GM18870 (cell line): ENCODE measurements around the gene HIGD1B.
"Not testable (repeated sequence)": the region's sequence is repeated elsewhere in the genome, so short reads cannot be mapped to it uniquely, and the experiment has no call there.

Experiments used
- ATAC-seq: cut with Tn5 transposase; IDR thresholded peaks from one replicate; pipeline ENCODE4 v1.9.1; 2021; ENCODE audit warnings: moderate library complexity; ENCODE audit not compliant: unreplicated experiment

The HIGD1B gene

DNA sequence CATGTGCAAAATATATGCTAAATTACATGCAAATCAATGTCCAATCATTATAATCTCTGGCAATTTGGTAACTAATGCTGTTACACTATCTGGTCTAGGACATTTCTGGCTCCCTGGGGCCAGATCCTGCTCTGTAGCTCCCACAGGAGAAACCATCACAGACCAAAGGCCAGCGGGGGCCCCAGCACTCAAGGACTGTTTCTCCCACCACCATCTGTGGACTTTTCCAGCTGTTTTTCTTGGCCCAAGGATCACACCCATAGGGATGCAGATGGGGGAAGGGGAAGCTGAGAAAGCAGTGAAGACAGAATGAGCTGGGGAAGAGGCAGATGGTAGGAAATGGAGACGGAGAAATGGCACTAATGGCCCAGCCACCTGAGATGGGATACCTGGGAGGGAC, at the start of gene HIGD1B:
HIGD1B (plus strand) TSS at position 298 of the 400 bp plus-strand sequence. CDS start 270 bp downstream, outside the sequence.
- no peak for ATAC-seq

- ATAC-seq: no peak
Measured at GRCh38 chr17:44798356-44798755, 49.3 kb upstream of the HIGD1B start.

DNA sequence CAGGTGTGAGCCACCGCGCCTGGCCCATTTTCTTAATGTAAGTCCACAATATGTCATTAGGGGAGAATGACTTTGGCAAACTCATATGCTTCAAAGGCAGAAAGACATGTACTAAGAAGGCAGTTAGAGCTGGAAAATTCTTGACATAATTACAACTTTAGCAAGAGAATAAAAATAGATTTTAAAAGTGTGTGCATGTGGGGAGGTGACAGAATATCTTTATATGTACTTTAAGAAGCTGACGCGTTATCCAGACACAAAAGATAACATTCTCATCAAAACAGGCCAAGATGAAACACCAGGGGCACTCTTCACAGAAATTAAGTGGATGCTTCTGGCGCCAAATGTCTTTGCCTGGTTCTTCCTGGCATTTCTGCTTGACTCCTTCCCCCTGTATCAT, 45.8 kb upstream of the HIGD1B start:
- no peak for ATAC-seq

- no peak for ATAC-seq
Measured at GRCh38 chr17:44804302-44805089, 43.2 kb upstream of the HIGD1B start.

DNA sequence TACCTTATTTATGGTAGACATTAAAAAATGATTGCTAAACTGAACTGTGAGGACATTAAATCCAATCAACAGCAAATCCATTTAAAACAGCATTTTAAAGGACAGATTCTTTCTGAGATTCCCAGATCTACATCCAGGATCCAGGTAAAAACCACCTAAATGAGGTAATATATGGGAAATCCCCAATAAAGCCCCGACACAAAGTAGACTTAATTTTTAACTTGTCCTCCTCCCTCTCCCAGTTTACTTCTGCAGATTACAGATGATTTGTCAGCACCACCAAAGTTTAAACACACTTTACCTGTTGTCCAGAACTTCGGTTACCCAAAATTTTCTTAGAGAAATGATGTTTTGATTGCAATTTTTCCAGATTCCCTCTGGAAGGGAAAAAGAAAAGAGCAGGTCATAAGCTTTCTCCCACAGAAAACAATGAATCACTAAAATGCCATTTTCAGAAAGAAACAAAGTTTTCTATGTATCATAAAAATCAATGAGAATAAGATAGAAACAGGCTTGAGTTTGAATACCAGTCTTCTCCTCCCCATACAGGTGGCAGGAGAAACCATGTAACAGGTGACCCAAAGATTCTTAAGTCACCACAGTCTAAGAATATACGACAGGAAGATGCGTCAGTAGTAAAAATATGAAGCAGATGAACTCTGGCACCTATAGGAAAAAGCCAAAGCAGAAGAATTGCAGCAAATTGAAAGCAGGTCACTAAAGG, 40.4 kb upstream of the HIGD1B start:
- no peak for ATAC-seq

DNA sequence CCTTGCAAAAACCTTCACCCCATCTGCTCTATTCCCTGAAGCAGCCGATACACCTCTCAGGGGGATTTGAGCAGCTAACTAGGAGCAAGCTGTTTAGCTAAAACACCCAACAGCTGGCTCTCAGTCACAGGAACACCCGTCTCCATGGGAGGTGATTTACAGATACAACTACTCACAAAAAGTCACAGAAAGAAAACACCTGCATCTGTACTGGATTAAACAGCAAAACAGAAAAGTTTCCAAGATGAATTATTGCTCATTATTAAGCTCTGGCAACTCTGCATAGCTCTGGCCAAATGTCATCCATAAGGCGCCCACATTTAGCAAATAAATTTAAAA, 39.9 kb upstream of the HIGD1B start:
- no peak for ATAC-seq

DNA sequence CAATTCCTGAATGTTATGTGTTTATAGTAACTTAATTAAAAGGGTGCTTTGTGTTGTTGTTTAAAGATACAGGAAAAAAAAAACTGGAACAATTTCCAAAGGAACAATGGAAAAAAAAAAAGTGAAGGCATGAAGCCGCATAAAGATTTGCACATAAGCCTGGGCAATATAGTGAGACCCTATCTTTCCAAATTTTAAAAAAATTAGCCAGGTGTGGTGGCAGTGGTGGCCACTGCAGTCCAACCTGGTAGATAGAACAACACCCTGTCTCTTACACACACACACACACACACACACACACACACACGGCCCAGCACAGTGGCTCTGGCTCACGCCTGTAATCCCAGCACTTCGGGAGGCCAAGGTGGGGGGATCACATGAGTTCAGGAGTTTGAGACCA, 39.5 kb upstream of the HIGD1B start:
- no peak for ATAC-seq

GRCh38 chr17:44808656-44809388, 38.9 kb upstream of the HIGD1B start:
- ATAC-seq: not testable (repeated sequence)

GRCh38 chr17:44812263-44812662, 35.4 kb upstream of the HIGD1B start:
- ATAC-seq: no peak

DNA sequence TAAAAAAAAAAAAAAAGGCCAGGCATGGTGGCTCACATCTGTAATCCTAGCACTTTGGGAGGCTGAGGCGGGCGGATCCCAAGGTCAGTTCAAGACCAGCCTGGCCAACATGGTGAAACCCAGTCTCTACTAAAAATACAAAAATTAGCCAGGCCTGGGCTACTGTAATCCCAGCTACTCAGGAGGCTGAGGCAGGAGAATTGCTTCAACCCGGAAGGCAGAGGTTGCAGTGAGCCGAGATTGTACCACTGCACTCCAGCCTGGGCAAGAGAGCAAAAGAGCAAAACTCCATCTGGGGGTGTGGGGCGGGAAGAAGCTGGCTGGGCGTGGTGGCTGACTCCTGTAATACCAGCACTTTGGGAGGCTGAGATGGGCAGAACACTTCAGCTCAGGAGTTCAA, 29.2 kb upstream of the HIGD1B start:
- ATAC-seq: not testable (repeated sequence)

DNA sequence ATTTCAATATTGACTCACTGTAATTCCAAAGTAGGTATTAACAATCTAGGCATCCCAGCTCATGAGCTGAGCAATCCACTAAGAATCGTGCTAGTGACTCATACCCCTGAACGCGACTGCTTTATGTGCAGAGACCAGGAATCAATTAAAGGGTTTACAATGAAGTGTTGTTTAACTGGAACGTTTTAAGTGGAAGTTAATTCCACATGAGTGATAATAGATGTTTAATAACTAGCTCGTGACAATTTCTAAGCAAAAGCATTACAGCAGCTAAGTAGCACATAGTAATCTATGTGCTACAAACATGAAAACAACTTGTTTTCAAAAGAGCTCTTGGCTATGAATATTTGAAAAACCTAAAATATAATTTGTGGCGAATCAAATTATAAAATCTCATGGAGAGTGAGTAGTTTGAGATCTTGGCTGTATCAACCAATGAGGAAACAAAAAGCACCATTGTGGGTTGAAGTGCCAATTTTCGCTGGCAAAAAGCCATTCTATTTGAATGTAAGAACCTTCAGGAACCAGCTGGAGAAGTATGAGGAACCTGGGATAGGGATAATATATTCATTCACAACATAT, 27.0 kb upstream of the HIGD1B start:
- ATAC-seq: no peak

DNA sequence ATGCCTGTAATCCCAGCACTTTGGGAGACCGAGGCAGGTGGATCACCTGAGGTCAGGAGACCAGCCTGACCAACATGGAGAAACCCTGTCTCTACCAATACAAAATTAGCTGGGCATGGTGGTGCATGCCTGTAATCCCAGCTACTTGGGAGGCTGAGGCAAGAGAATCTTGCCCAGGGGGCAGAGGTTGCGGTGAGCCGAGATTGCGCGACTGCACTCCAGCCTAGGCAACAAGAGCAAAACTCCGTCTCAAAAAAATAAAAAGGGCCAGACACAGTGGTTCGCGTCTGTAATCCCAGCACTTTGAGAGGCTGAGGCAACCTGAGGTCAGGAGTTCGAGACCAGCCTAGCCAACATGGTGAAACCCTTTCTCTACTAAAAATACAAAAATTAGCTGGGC, 22.4 kb upstream of the HIGD1B start:
- not testable (repeated sequence) for ATAC-seq

- no peak for ATAC-seq
Measured at GRCh38 chr17:44826123-44826790, 21.4 kb upstream of the HIGD1B start.

DNA sequence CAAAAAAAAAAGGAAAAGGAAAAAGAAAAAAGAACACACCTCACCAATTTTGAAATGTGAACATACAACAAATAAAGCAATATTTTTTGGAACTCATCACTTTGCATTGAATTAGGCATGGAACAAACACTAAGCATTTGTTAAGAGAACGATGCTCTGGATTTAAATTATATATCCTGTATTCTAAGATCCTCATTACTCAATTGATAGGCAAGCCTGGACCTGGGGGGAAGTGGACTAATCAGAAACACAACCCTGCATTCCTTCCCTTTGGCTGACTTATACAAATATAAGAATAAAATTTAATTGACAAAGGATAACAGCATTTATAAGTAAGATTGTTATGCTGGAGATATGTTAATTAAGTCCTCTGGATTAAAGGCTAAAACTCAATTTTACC, 19.8 kb upstream of the HIGD1B start:
- ATAC-seq: no peak

DNA sequence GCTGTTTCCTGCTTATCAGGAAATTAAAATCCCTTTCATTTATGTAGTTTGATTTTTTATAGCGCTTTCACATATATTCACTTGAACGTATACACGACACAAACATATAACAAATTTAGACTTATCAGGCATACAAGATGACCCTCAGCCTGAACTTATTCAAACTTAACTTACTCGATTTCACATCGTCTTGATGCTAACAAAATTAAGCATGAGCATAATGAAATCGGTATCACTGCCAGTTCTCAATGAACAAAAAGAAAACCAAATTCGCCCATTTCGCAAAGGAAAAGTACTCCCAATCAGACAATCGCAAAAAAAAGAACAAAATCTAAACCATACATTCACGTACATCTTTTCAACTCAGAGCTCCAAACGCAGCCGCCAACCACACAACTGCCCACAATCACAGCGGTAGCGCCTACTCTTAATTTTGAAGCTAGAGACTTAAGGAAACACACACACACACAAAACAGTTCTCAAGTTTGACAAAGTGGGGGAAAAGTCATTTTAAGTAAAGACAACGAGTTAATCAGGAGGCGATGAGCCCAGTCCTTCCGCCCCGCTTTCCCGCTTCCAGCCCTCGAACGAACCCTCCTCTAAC, 18.7 kb upstream of the HIGD1B start:
- no peak for ATAC-seq

GRCh38 chr17:44829523-44830358, 17.9 kb upstream of the HIGD1B start, which contains the start of gene GJC1:
TSS of gene GJC1 (minus strand) at chr17:44830287. CDS start at chr17:44805817, 24,470 bp downstream.
- no peak for ATAC-seq

- ATAC-seq: no peak
Measured at GRCh38 chr17:44830359-44831288, 17.1 kb upstream of the HIGD1B start.

DNA sequence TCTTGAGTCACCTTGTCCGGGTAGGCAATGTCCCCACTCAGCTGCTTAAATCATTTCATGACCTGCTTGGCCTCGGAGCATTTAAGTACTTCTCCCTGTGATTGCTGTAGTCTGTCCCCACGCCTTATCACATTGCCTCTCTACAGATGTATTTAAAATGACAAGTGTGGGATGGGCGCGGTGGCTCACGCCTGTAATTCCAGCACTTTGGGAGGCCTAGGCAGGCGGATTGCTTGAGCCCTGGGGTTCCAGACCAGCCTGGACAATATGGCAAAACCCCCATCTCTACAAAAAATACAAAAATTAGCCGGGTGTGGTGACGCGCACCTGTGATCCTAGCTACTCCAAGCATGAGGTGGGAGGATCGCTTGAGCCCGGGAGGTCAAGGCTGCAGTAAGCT, 16.3 kb upstream of the HIGD1B start:
- ATAC-seq: no peak
